GM10266 (cell line): ENCODE data around the gene SEC61B.

Experiments
- DNase-seq: peaks from one replicate; pipeline ENCODE4 v3.0.0; 2012; ENCODE audit errors: extremely low spot score
- TF ChIP-seq, protein P1 (sequence below): IDR thresholded peaks from 2 replicates; pipeline ENCODE4 v1.5.1; 2012; ENCODE audit warnings: mild to moderate bottlenecking, low read depth; ENCODE audit not compliant: control insufficient read depth, insufficient read depth; ENCODE audit errors: missing control alignments

Gene SEC61B

DNA sequence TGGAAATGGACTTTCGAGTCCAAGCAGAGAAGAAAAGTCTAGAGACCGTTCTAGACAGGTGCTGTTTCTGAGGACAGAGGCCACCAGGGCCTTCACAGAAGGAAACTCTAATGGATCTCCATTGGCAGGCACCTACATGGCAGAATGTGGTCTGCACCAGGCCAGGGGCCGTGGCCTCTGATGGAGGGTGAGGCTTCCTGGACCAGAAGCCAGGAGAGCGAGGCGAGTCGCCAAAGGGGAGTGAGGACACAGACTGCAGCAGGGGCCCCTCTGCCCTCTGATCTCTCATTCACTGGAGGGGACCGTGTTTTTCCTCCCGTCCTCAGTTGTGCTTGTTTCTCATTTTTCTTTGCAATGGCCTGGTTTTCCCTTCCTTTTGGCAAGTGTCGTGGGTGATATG is 41.4 kb upstream of the SEC61B start:
- DNase-seq: no peak
- TF ChIP-seq, protein P1, sequence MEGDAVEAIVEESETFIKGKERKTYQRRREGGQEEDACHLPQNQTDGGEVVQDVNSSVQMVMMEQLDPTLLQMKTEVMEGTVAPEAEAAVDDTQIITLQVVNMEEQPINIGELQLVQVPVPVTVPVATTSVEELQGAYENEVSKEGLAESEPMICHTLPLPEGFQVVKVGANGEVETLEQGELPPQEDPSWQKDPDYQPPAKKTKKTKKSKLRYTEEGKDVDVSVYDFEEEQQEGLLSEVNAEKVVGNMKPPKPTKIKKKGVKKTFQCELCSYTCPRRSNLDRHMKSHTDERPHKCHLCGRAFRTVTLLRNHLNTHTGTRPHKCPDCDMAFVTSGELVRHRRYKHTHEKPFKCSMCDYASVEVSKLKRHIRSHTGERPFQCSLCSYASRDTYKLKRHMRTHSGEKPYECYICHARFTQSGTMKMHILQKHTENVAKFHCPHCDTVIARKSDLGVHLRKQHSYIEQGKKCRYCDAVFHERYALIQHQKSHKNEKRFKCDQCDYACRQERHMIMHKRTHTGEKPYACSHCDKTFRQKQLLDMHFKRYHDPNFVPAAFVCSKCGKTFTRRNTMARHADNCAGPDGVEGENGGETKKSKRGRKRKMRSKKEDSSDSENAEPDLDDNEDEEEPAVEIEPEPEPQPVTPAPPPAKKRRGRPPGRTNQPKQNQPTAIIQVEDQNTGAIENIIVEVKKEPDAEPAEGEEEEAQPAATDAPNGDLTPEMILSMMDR: no peak

DNA sequence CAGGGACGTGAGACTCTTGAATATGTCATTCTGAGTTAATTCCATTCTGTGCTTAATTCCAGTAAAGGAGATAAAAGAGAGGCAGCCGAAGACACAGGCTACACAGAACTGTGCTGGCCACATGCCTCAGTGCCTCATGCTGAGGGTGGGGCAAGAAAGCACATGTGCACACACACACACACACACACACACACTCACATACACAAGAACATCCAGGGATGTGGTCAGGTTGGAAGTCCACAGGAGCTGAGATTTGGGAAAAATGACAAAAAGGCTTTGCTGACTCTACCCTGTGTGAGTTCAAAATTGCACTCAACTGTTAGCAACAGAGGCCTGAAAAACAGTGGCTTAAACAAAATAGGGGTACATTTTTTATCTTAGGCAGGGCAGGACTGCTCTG is 40.9 kb upstream of the SEC61B start:
- TF ChIP-seq, protein P1: no peak
- no peak for DNase-seq

DNA sequence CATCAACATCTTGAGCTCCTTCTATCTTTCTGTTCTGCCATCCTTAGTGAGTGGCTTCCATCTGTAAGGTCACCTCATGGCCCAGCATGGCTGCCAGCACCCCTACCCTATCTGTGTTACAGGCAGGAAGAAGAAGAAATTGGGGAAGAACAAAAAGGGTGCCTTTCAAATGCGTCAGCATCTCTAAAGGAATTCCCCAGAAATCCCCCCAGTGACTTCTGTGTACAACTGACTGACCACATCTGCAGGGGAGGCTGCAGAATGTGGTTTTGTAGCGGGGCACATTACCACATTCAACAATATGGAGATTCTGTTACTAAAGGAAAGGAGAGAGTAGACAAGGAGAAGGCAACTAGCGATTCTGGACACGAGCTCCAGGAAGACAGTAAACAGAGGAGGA is 40.5 kb upstream of the SEC61B start:
- TF ChIP-seq, protein P1: no peak
- DNase-seq: peak; percentile 54

DNA sequence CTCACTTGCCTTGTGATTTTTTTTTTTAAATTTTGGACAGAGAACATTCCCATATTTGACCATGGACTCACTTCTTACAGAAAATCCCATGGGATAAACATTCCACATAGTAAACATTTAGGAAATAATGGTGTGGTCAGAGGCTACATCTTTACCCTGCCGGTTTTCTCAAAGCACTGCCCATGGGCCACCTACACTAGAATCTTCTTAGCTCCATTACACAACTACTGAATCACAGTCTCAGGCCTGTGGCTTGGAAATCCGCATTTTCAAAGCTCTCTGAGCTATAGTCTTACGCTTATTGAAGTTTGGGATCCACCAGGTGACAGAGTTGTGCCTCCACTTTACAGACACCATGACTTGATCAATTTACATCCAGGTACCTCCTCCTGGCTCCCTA is 39.7 kb upstream of the SEC61B start:
- no peak for DNase-seq
- TF ChIP-seq, protein P1: no peak

DNA sequence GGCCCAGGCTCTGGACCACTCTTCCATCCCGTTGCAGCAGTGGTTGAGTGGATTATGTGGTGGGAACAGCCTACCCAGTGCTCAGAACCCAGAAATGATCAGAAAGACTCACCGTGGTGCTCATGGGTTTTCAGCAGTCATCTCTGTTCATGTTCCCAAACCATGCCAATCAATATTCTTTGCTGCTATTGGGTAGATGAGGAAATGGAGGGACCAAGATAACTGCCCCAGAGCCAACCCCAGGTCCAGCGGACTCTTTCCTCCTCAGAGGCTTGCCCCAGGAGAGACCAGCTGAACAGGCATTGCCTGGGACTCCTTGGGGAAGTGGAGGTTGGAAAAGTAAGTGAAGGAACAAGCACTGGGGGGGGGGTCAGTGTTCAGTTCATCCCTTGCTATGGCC is 38.5 kb upstream of the SEC61B start:
- DNase-seq: no peak
- TF ChIP-seq, protein P1: no peak

DNA sequence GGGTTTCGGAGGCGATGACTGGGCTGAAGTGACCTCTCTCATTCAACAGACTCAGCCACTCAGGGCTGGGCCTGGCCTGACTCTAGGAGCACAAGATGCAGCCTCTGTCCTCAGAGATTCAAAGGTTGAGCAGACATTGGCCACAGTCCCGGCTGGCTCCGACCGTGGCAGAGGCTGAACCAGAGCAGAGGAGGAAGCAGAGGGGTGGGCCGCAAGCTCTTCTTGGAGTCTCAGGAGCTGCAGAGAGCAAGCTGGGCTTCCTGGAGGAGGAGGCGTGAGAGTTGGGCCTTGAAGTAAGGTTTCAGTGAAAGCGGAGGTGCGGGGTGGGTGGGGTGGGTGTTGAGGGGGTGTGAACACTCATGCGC is 38.0 kb upstream of the SEC61B start:
- TF ChIP-seq, protein P1: no peak
- DNase-seq: no peak

DNA sequence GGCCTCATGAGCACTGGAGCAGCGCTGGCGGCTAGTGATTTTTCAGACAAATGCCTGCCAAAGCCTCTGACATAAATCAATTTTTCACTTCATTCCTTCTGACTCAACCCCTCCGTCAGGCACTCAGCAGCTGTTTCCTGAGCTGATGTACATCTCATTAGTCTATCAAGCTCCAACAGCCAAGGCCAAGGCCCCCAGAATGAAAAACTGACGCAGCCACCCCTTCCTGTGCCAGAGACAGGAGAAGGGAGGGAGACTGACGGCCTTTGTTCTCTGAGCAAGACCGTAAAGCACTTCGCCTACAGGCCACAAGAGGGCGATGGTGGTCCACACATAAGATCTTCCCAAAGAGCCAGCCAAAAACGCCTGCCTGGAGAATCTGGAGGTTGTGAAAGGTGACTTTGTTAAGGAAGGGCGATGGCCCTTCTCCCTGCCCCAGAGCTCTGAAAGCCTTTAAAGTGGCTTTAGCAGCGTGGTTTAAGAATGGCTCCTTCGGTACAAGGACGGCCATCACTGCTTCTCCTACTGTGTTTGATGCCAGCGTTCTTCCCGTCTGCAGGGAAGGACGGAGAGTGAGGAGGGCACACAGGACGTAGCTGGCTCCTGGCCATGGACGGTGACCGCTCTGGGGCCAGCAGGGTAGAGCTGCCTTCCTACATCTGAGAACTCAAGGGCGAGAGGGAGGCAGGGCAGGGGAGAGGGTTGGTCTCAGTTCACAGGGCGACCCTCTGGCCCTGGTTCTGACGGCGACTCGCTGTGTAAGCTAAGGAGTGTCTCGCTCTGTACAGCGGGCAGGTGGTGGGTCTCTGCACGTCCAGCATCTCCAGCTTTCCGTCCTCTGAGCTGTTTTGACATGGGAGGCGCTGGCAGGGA is 37.4 kb upstream of the SEC61B start:
- TF ChIP-seq, protein P1: peak; percentile 92
- peak; percentile 68 for DNase-seq
